GM12878 (cell line): Measurements from ENCODE around the gene FBXL15. TPM values are rescaled to one million over a fixed set of nuclear protein-coding genes. Genes with fewer than 3 reads are reported as not detected.

Experiments
- ATAC-seq: fragments of 200-7000 bp; cut with Tn5 transposase; 3 replicates; pipeline ENCODE4 v1.9.1; 2020; ENCODE audit warnings: mild to moderate bottlenecking, moderate library complexity
- Bru-seq: library from RNA; stranded (reverse); fragments of 400-500 nt; gene quantifications from one replicate; lab custom pipeline; 2021; lab: Mats Ljungman, UMichigan
- BruChase-seq, 2 experiments: library from RNA; stranded (reverse); fragments of 400-500 nt; gene quantifications; one replicate each; lab custom pipeline; 2021; lab: Mats Ljungman, UMichigan
- BruUV-seq: library from RNA; stranded (reverse); fragments of 400-500 nt; replicated peaks from 2 replicates; lab custom pipeline; 2021; lab: Mats Ljungman, UMichigan
- CTCF ChIA-PET: fragments of 300-600 bp; sonication (Branson Sonifier 250); formaldehyde crosslinking; extraction: SDS; loops from one replicate; lab custom pipeline; 2021; ENCODE audit warnings: inconsistent platforms; lab: Yijun Ruan, JAX
- POLR2A ChIA-PET: fragments of 350-600 bp; formaldehyde crosslinking; extraction: SDS; loops from one replicate; lab custom pipeline; 2021; ENCODE audit warnings: inconsistent platforms; lab: Charles Lee
- RAD21 ChIA-PET: fragments of 300-600 bp; sonication (Branson Sonifier 250); formaldehyde crosslinking; loops from one replicate; lab custom pipeline; 2023; ENCODE audit warnings: antibody characterized with exemption; ENCODE audit not compliant: unreplicated experiment; lab: Charles Lee
- SMC1A ChIA-PET: fragments of 300-600 bp; sonication (Branson Sonifier 250); formaldehyde crosslinking; loops from one replicate; lab custom pipeline; 2023; ENCODE audit not compliant: unreplicated experiment, uncharacterized antibody; lab: Charles Lee
- DNase-seq: peaks from one replicate; pipeline ENCODE4 v3.0.0-alpha.2; 2011; ENCODE audit warnings: low read depth, low spot score
- FAIRE-seq: peaks from 3 replicates; lab custom pipeline; 2011; peaks lifted over from hg19 to GRCh38; lab: Jason Lieb, UNC
- H2AFZ ChIP-seq: 2 replicates; pipeline ENCODE4 v1.6.0; 2011; ENCODE audit warnings: low read depth, low read length, control low read depth; ENCODE audit not compliant: control insufficient read depth
- H3K27ac ChIP-seq: 2 replicates; pipeline ENCODE4 v1.5.1; 2011; ENCODE audit warnings: control low read depth; ENCODE audit not compliant: control insufficient read depth, insufficient read depth
- H3K27me3 ChIP-seq, 2 experiments: replicated peaks in 1 of 2; 2 replicates each; pipeline versions ENCODE4 v1.6.0 to v1.6.1; 2011; ENCODE audit warnings: low read length in 1 of 2; ENCODE audit not compliant: control insufficient read depth in 2 of 2, insufficient read depth in 2 of 2
- H3K36me3 ChIP-seq, 2 experiments: 2 replicates each; pipeline ENCODE4 v1.5.1; 2011; ENCODE audit warnings: low read length in 1 of 2; ENCODE audit not compliant: control insufficient read depth in 2 of 2, insufficient read depth in 2 of 2
- H3K4me1 ChIP-seq: 2 replicates; pipeline ENCODE4 v1.6.1; 2011; ENCODE audit warnings: mild to moderate bottlenecking, low read length, moderate library complexity, mixed read lengths; ENCODE audit not compliant: control insufficient read depth, insufficient read depth
- H3K4me2 ChIP-seq: 2 replicates; pipeline ENCODE4 v1.6.0; 2011; ENCODE audit warnings: control low read depth; ENCODE audit not compliant: control insufficient read depth, insufficient read depth
- H3K4me3 ChIP-seq: fragments of 200-600 bp; sonication (generic); 2 replicates; pipeline ENCODE4 v1.5.1; 2016
- H3K79me2 ChIP-seq: 2 replicates; pipeline ENCODE4 v1.6.0; 2011; ENCODE audit warnings: low read length; ENCODE audit not compliant: control insufficient read depth, insufficient read depth
- H3K9ac ChIP-seq: 2 replicates; pipeline ENCODE4 v1.8.0; 2011; ENCODE audit warnings: low read length, control low read depth, mixed read lengths; ENCODE audit not compliant: control insufficient read depth, insufficient read depth
- H3K9me3 ChIP-seq: replicated peaks from 3 replicates; pipeline ENCODE4 v1.5.1; 2011; ENCODE audit warnings: mild to moderate bottlenecking, low read length; ENCODE audit not compliant: control insufficient read depth, insufficient read depth
- H4K20me1 ChIP-seq: 2 replicates; pipeline ENCODE4 v1.6.0; 2011; ENCODE audit not compliant: control insufficient read depth, insufficient read depth
- ATF3 ChIP-seq: IDR thresholded peaks from 2 replicates; pipeline ENCODE4 v1.6.1; 2011; ENCODE audit warnings: low read depth, mild to moderate bottlenecking, low read length, moderate library complexity, borderline replicate concordance; ENCODE audit errors: extremely low read depth
- CHD2 ChIP-seq: IDR thresholded peaks from 2 replicates; pipeline ENCODE4 v1.6.1; 2011; ENCODE audit warnings: low read depth, low read length, improper control_type of control experiment, borderline replicate concordance
- CTCF ChIP-seq, 3 experiments: IDR thresholded peaks in 2 of 3; conservative IDR thresholded peaks in 1 of 3; 2 replicates each; pipeline ENCODE4 v1.5.1; 2011; ENCODE audit warnings: low read depth in 3 of 3, low read length in 3 of 3, mild to moderate bottlenecking in 3 of 3, control low read depth in 2 of 3, moderate library complexity in 2 of 3, inconsistent platforms in 1 of 3, mixed read lengths in 1 of 3; ENCODE audit not compliant: control insufficient read depth in 2 of 3, insufficient read depth in 1 of 3; ENCODE audit errors: extremely low read depth in 1 of 3
- E2F8 ChIP-seq: fragments of 450-650 bp; IDR thresholded peaks from 2 replicates; pipeline ENCODE4 v1.6.1; 2018; ENCODE audit warnings: mild to moderate bottlenecking, low read depth, moderate library complexity; ENCODE audit not compliant: partially characterized antibody
- RB1 ChIP-seq: fragments of 450-650 bp; formaldehyde crosslinking; IDR thresholded peaks from 2 replicates; pipeline ENCODE4 v1.6.1; 2017; ENCODE audit warnings: mild to moderate bottlenecking, borderline replicate concordance
- YBX1 ChIP-seq: fragments of 450-650 bp; IDR thresholded peaks from 2 replicates; pipeline ENCODE4 v1.6.1; 2016; ENCODE audit warnings: antibody characterized with exemption
- ZBED1 ChIP-seq: IDR thresholded peaks from 2 replicates; pipeline ENCODE4 v1.6.1; 2016; ENCODE audit warnings: borderline replicate concordance
- ZBTB33 ChIP-seq: fragments of 450-650 bp; IDR thresholded peaks from 2 replicates; pipeline ENCODE4 v1.6.1; 2017; ENCODE audit warnings: mild to moderate bottlenecking
- WGBS: methylation state at CpG from one replicate; pipeline ENCODE4 v1.1.6; 2016; ENCODE audit warnings: low lambda C conversion rate; ENCODE audit not compliant: insufficient replicate concordance, insufficient coverage; ENCODE audit errors: missing lambda C conversion rate; 5-methylcytosine and 5-hydroxymethylcytosine counted together
- in situ Hi-C: fragments of 300-500 bp; cut with MboI; formaldehyde crosslinking; loops from 9 replicates; pipeline ENCODE4 v1.14.3; 2018; ENCODE audit warnings: mixed read lengths
- intact Hi-C: fragments of 100-400 bp; cut with micrococcal nuclease; formaldehyde crosslinking; loops from one replicate; pipeline ENCODE4 v1.14.2; 2022; ENCODE audit not compliant: unreplicated experiment
- long read RNA-seq, 2 experiments: library from polyadenylated mRNA; unstranded; transcript quantifications; one replicate each; pipeline ENCODE4 v2.0.0, GENCODE V29; 2019 to 2020
- polyA minus RNA-seq, 3 experiments: library from RNA; depleted of rRNA, polyadenylated mRNA; stranded (reverse); fragments of >200 nt; gene quantifications; 2 replicates each; pipeline ENCODE4 v1.2.3, GENCODE V29; 2011
- polyA plus RNA-seq, 11 experiments: library from polyadenylated mRNA; depleted of rRNA in 4 of 11; unstranded in 6 of 11; stranded (reverse) in 5 of 11; fragments of >200 nt; fragmentation: Nextera tagmentation in 4 of 11; fragmentation: Illumina TruSeq in 1 of 11; extraction: Ambion mirVana in 4 of 11; extraction: Trizol in 1 of 11; gene quantifications; 1 replicate in 1 of 11; 2 replicates in 10 of 11; pipeline versions ENCODE4 v1.2.1 to v1.2.3, GENCODE V29; 2011 to 2016; ENCODE audit warnings: inconsistent platforms in 2 of 11, missing spikeins in 2 of 11, low read depth in 1 of 11
- total RNA-seq, 4 experiments: library from RNA; depleted of rRNA in 3 of 4; stranded (reverse); fragments of >200 nt in 3 of 4; fragmentation: Illumina TruSeq in 1 of 4; extraction: Trizol in 1 of 4; gene quantifications; 2 replicates each; pipeline versions ENCODE4 v1.2.1 to v1.2.3, GENCODE V29; 2013 to 2021

The FBXL15 gene
- 2.2 TPM in 2 replicates for total RNA-seq (2013; cell fraction: nucleolus; rRNA removed)
- 13.8 and 14.4 TPM in 2 replicates for total RNA-seq (2014; rRNA removed)
- 1.8 and 1.9 TPM in 2 replicates for total RNA-seq (2014; rRNA removed; fragmentation: Illumina TruSeq; extraction: Trizol)
- 13.5 and 14.7 TPM in 2 replicates for total RNA-seq (2021)
- 2.1 TPM for polyA plus RNA-seq (2011; ENCODE audit: low read depth)
- polyA plus RNA-seq (2011; rRNA removed) = 1.3 and 3.1 TPM in 2 replicates
- polyA plus RNA-seq (2011; cell fraction: cytosol; rRNA removed) = 9.5 and 16.7 TPM in 2 replicates
- polyA plus RNA-seq (2011; cell fraction: nucleus; rRNA removed) = 24.6 and 34.7 TPM in 2 replicates
- polyA plus RNA-seq (2012) = 5.9 and 7.7 TPM in 2 replicates
- 0.11 and 0.54 TPM in 2 replicates for polyA plus RNA-seq (2014; fragmentation: Illumina TruSeq; extraction: Trizol)
- under 1 TPM; 0.13 to 0.66 TPM for polyA plus RNA-seq (2014; fragmentation: Nextera tagmentation; extraction: Ambion mirVana)
- polyA plus RNA-seq (2014; rRNA removed) = 12.6 and 15.3 TPM in 2 replicates
- 10 to 100 TPM; 19.5 to 21.3 TPM for polyA plus RNA-seq (2016; fragmentation: Nextera tagmentation; extraction: Ambion mirVana)
- polyA minus RNA-seq (2011; rRNA and poly(A)+ RNA removed) = 0.73 and 1.8 TPM in 2 replicates
- 2.9 TPM in 2 replicates for polyA minus RNA-seq (2011; cell fraction: cytosol; rRNA and poly(A)+ RNA removed)
- polyA minus RNA-seq (2011; cell fraction: nucleus; rRNA and poly(A)+ RNA removed) = 3.0 and 3.5 TPM in 2 replicates
- Bru-seq, nascent RNA = percentile 58 among the genes with signal in this experiment
- BruChase-seq, experiment 1, labeled RNA remaining after a 6-hour chase = percentile 63 among the genes with signal in this experiment
- BruChase-seq, experiment 2, labeled RNA remaining after a 2-hour chase = percentile 61 among the genes with signal in this experiment
- long read RNA-seq, experiment 1, transcript FBXL15-201 (4 exons, 2,362 nt) = major isoform, 10 of 26 reads
- long read RNA-seq, experiment 1, partial matches to known transcripts = 15 of 26 reads
- long read RNA-seq, experiment 1, other reads (novel, unspliced or antisense) = 1 of 26 reads
- long read RNA-seq, experiment 2, transcript FBXL15-201 (4 exons, 2,362 nt) = major isoform, 7 of 22 reads
- long read RNA-seq, experiment 2, partial matches to known transcripts = 9 of 22 reads
- long read RNA-seq, experiment 2, other reads (novel, unspliced or antisense) = 6 of 22 reads

- ChIA-PET CTCF (interaction anchor here (0.6 to 5.6 kb wide), 14 partner anchors 9 to 190 kb away, joined by 3 to 90 read pairs (median 8); partner anchors contain the start of genes C10orf95, CUEDC2 and NFKB2), POLR2A (interaction anchor here (0.6 to 4.9 kb wide), 13 partner anchors 11 to 281 kb away, joined by 3 to 35 read pairs (median 4); partner anchors contain the start of genes C10orf95, CUEDC2 and NFKB2), RAD21 (interaction anchor here (0.6 to 3.8 kb wide), 12 partner anchors 12 to 425 kb away, joined by 3 to 24 read pairs (median 6); partner anchors contain the start of genes ACTR1A and CUEDC2), SMC1A (interaction anchor here (0.7 to 4.2 kb wide), 12 partner anchors 9 to 221 kb away, joined by 3 to 42 read pairs (median 4); partner anchors contain the start of genes CUEDC2 and NFKB2)
- no TSS peak for BruUV-seq
- H2AFZ ChIP-seq = peak within 1 kb of the TSS; percentile 100
- intact Hi-C loops (loop anchor here (1.0 kb wide), 2 partner anchors 11 to 27 kb away; partner anchors contain the start of gene CUEDC2), in situ Hi-C loops (no loop called here)
- FAIRE-seq (peak; percentile 98), ATAC-seq (peak; percentile 80), DNase-seq (peak; percentile 89)
- peak within 1 kb of the TSS; percentile 78 for H3K9ac ChIP-seq
- H3K79me2 ChIP-seq = peaks cover 7% of the 10 kb centered on the region
- no peaks in the 10 kb centered on the region; a peak in 1 of 4 replicates for H3K27me3 ChIP-seq
- peaks cover 0 to 5% of the 10 kb centered on the region in 2 experiments; a peak in 2 of 4 replicates for H3K36me3 ChIP-seq
- H3K4me3 ChIP-seq = peak within 1 kb of the TSS; percentile 98
- H3K9me3 ChIP-seq = no peaks in the 10 kb centered on the region
- under 1% methylated on average over 56 of the region's 66 CpGs for WGBS
- peak within 1 kb of the TSS; percentile 95 for H3K4me2 ChIP-seq
- H3K4me1 ChIP-seq = peaks cover 18% of the 10 kb centered on the region
- peak within 1 kb of the TSS; percentile 85 for H3K27ac ChIP-seq
- peaks cover 2% of the 10 kb centered on the region; the same call in 1 of the 2 replicates for H4K20me1 ChIP-seq
- TF ChIP-seq ZBED1 (no peak), ZBTB33 (no peak), ATF3 (no peak), YBX1 (no peak), CHD2 (peak; percentile 26; the same call in 1 of the 2 replicates), E2F8 (no peak), CTCF (IDR thresholded peaks at IDR 0.05 in 2 of 3, conservative IDR thresholded peaks at IDR 0.05 in 1 of 3; ENCODE audit: control insufficient read depth in 2 of 3, extremely low read depth in 1 of 3, insufficient read depth in 1 of 3, low read depth in 3 of 3, low read length in 3 of 3) (no peak), RB1 (peak; percentile 85; the same call in 1 of the 2 replicates)
These were observed at the start of gene FBXL15 for GRCh38 chr10:102420714-102421506. Gene FBXL15, plus strand, starts transcription at chr10:102420836. Its CDS starts 294 bp downstream, at chr10:102421130.
